AG04450 (cell line): ENCODE data around the gene AVPR1A. TPM values are rescaled to one million over a fixed set of nuclear protein-coding genes. Genes with fewer than 3 reads are reported as not detected.

ENCODE experiments used
- CTCF ChIA-PET: fragments of 300-600, 350-600 bp; formaldehyde crosslinking; extraction: SDS; loops from one replicate; lab custom pipeline; 2022; ENCODE audit warnings: antibody characterized with exemption, inconsistent platforms; lab: Charles Lee
- POLR2A ChIA-PET: fragments of 350-600 bp; formaldehyde crosslinking; extraction: SDS; loops from one replicate; lab custom pipeline; 2021; ENCODE audit warnings: antibody characterized with exemption, inconsistent platforms; lab: Yijun Ruan, JAX
- DNase-seq: peaks from one replicate; pipeline ENCODE4 v3.0.0-alpha.2; 2011; ENCODE audit warnings: low read depth, low spot score
- H3K27ac ChIP-seq: one replicate; pipeline ENCODE4 v1.5.1; 2012; ENCODE audit warnings: low read depth, low read length, control low read depth
- H3K27me3 ChIP-seq: one replicate; pipeline ENCODE4 v1.6.0; 2012; ENCODE audit warnings: low read length; ENCODE audit not compliant: control insufficient read depth, insufficient read depth
- H3K4me3 ChIP-seq: 2 replicates; pipeline ENCODE4 v1.5.1; 2011; ENCODE audit warnings: mild to moderate bottlenecking, low read depth, low read length, control low read depth
- H3K9me3 ChIP-seq: 2 replicates; pipeline ENCODE4 v1.5.1; 2012; ENCODE audit warnings: low read length; ENCODE audit not compliant: control insufficient read depth, insufficient read depth
- polyA plus RNA-seq: library from polyadenylated mRNA; depleted of rRNA; stranded (reverse); fragments of >200 nt; gene quantifications from 2 replicates; pipeline ENCODE4 v1.2.3, GENCODE V29; 2011
- TF ChIP-seq, protein P1 (sequence below): IDR thresholded peaks from 2 replicates; pipeline ENCODE4 v1.5.1; 2011; ENCODE audit warnings: low read depth, low read length, control low read depth, inconsistent platforms

AVPR1A gene
- polyA plus RNA-seq, 1 experiment, result not detected

DNA sequence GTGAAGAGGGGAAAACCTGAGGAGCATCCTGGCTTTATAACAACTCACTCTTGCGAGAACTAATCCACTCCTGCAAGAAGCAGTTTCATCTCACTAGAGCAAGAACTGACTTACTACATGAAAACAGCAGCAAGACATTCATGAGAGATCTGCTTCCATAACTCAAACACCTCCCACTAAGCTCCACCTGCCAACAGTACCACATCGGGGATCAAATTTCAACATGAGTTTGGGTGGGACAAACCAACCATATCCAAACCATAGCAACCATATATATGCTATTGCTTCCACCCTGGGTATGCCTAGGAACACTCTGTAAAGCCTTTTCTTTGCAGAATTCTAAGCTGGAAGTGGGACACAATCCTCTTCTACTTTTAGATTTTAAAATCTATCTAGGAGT, 13.9 kb upstream of the AVPR1A start:
- no peak overlapping the region for H3K27ac ChIP-seq
- no peaks in the 10 kb centered on the region for H3K9me3 ChIP-seq
- CTCF ChIA-PET, result interaction anchor here (1.2 kb wide), 1 partner anchor 13 kb away, joined by 7 read pairs; no protein-coding TSS in a partner anchor
- POLR2A ChIA-PET, result no interaction called here
- H3K27me3 ChIP-seq, result no peaks in the 10 kb centered on the region
- TF ChIP-seq, protein P1, sequence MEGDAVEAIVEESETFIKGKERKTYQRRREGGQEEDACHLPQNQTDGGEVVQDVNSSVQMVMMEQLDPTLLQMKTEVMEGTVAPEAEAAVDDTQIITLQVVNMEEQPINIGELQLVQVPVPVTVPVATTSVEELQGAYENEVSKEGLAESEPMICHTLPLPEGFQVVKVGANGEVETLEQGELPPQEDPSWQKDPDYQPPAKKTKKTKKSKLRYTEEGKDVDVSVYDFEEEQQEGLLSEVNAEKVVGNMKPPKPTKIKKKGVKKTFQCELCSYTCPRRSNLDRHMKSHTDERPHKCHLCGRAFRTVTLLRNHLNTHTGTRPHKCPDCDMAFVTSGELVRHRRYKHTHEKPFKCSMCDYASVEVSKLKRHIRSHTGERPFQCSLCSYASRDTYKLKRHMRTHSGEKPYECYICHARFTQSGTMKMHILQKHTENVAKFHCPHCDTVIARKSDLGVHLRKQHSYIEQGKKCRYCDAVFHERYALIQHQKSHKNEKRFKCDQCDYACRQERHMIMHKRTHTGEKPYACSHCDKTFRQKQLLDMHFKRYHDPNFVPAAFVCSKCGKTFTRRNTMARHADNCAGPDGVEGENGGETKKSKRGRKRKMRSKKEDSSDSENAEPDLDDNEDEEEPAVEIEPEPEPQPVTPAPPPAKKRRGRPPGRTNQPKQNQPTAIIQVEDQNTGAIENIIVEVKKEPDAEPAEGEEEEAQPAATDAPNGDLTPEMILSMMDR, result no peak
- DNase-seq, result no peak
- no peak overlapping the region for H3K4me3 ChIP-seq

DNA sequence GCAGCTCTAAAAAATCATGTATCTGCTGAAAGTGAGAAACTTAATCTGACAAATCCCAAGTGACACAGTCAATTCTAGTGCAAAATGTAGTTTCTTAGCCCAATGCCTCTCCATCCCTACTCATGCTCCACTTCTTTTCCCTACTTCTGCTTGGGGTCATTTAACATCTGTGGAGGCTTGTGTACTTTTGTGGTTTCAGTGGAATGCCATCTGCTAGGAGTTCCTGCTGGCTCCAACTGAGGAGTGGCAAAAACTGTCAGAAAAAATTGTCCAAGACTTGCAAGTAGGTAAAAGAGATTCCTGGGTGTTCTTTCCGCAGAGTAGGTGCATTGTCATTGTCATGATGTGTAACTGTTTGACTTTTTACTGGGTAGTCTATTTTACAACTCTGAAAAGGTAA, 12.5 kb upstream of the AVPR1A start:
- TF ChIP-seq, protein P1, result no peak
- ChIA-PET POLR2A (no interaction called here), CTCF (interaction anchor here (1.2 to 1.5 kb wide), 2 partner anchors 11 kb away, joined by 4 to 7 read pairs; no protein-coding TSS in a partner anchor)
- H3K27ac ChIP-seq, result no peak overlapping the region
- DNase-seq, result no peak
- H3K9me3 ChIP-seq, result no peaks in the 10 kb centered on the region
- H3K4me3 ChIP-seq, result no peak overlapping the region
- no peaks in the 10 kb centered on the region for H3K27me3 ChIP-seq

DNA sequence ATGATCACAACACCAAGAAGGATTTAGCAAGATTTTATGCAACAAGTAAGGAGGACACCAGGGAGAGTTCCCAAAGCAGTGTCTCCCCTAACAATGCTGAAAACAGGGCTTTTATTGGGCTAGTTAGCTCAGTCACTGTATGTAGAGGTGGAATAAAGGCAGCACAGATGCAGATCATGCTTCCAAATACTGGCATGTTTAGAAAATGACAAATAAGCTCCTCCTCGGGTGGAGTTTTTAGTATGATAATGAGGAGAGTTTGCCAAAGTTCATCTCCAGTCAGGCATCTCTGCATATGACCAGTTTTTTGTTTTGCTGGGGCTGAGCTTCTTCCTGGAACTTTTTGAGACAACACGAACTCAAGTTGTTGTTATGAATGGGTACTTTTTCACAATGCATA, 4.4 kb upstream of the AVPR1A start:
- Histone ChIP-seq H3K27me3 (peaks cover 18% of the 10 kb centered on the region), H3K9me3 (peaks cover 3% of the 10 kb centered on the region; the same call in 1 of the 2 replicates), H3K27ac (no peak overlapping the region), H3K4me3 (no peak overlapping the region)
- ChIA-PET POLR2A (no interaction called here), CTCF (no interaction called here)
- DNase-seq, result no peak
- TF ChIP-seq, protein P1, result no peak

DNA sequence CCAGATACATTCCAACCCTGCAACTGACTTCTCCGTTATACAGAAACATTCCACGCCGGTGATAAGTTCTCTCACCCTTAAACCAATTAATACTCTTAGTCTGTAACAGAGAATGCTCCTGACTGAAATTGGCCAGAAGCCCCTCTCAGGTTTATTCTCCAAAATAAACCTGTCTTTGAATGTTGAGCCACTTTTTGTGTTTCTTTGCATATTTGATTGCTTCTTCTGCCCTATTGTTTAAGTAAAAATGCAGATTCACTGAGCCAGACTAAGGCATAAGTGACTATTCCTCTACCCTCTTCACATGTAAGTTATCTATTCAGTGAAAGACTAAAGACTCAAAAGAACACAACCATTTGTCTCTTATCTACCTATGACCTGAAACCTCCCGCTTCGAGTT, 3.6 kb upstream of the AVPR1A start:
- H3K27ac ChIP-seq, result no peak overlapping the region
- no peak overlapping the region for H3K4me3 ChIP-seq
- DNase-seq, result no peak
- peaks cover 7% of the 10 kb centered on the region; the same call in 1 of the 2 replicates for H3K9me3 ChIP-seq
- TF ChIP-seq, protein P1, result no peak
- POLR2A ChIA-PET, result no interaction called here
- H3K27me3 ChIP-seq, result peaks cover 25% of the 10 kb centered on the region
- CTCF ChIA-PET, result no interaction called here

DNA sequence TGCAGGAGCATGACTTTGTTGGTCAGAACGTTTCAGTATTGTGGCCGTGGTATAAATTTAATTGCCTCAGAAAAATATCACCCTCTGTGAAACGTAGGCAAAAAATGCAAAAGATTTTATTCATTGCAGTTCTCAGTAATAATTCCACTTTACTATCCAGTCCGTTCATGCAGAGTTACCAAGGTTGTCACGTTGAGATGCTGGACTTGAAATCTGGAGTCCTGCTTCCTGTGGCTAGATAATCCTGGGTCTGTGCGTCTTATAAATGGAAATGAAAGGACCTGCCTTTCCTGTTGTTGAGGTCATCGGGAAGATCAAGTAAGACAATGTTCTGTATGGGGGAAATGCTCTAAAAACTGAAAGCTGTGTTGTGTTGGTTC, 1.3 kb upstream of the AVPR1A start:
- H3K4me3 ChIP-seq, result no peak overlapping the region
- ChIA-PET POLR2A (no interaction called here), CTCF (interaction anchor here (0.6 to 2.2 kb wide), 20 partner anchors 8 to 513 kb away, joined by 3 to 16 read pairs (median 4); no protein-coding TSS in a partner anchor)
- TF ChIP-seq, protein P1, result no peak
- no peak for DNase-seq
- H3K27ac ChIP-seq, result no peak overlapping the region
- peaks cover 25% of the 10 kb centered on the region for H3K27me3 ChIP-seq
- H3K9me3 ChIP-seq, result peaks cover 7% of the 10 kb centered on the region; the same call in 1 of the 2 replicates
